ENCODE measurements around the gene SLC10A3. TPM values are rescaled to one million over a fixed set of nuclear protein-coding genes. Genes with fewer than 3 reads are reported as not detected.

The SLC10A3 gene
- total and polyA plus RNA-seq, 2 of the 13 experiments (the other 11 are each of a cell fraction or from before 2014, with no cell fraction given): 10.1 to 11.5 TPM

- TF ChIP-seq ZHX2 (IDR thresholded peaks at IDR 0.05; ENCODE audit: low read depth): no peak
- no peak for TF ChIP-seq ZHX2 (CRISPR knock-in tag; IDR thresholded peaks at IDR 0.05; ENCODE audit: borderline replicate concordance)
- TF ChIP-seq ZNF781 (CRISPR knock-in tag; IDR thresholded peaks at IDR 0.05; ENCODE audit: borderline replicate concordance, not compliant biosample characterization): no peak
- TF ChIP-seq ZFP37 (CRISPR knock-in tag; IDR thresholded peaks at IDR 0.05; ENCODE audit: borderline replicate concordance): no peak
- peak; percentile 9; the same call in 1 of the 2 replicates for TF ChIP-seq SRF (IDR thresholded peaks at IDR 0.05; ENCODE audit: low read depth, low read length)
- TF ChIP-seq SALL2 (CRISPR knock-in tag; IDR thresholded peaks at IDR 0.05): no peak
- peak; percentile 92 for TF ChIP-seq ZFX (CRISPR knock-in tag; IDR thresholded peaks at IDR 0.05; ENCODE audit: low read depth)
- no peak for TF ChIP-seq ZNF530 (CRISPR knock-in tag; IDR thresholded peaks at IDR 0.05; ENCODE audit: low read depth)
- peak; percentile 68; the same call in 1 of the 2 replicates for TF ChIP-seq DRAP1 (CRISPR knock-in tag; IDR thresholded peaks at IDR 0.05)
- TF ChIP-seq ZFP91 (CRISPR knock-in tag; IDR thresholded peaks at IDR 0.05; ENCODE audit: borderline replicate concordance): 0 out of 2 replicates have a peak, but pooled peaks have one; percentile 23
- TF ChIP-seq BCL3 (CRISPR knock-in tag; IDR thresholded peaks at IDR 0.05): no peak
- no peak for TF ChIP-seq SRSF9 (IDR thresholded peaks at IDR 0.05; ENCODE audit: borderline replicate concordance, insufficient read depth, low read depth, low read length, poor library complexity, severe bottlenecking)
- no peak for TF ChIP-seq TFDP2 (CRISPR knock-in tag; IDR thresholded peaks at IDR 0.05)
- no peak for TF ChIP-seq FOSL1 (CRISPR knock-in tag; IDR thresholded peaks at IDR 0.05; ENCODE audit: borderline replicate concordance)
- no peak for TF ChIP-seq E2F2 (CRISPR knock-in tag; IDR thresholded peaks at IDR 0.05; ENCODE audit: borderline replicate concordance)
- no peak for TF ChIP-seq ZNF567 (CRISPR knock-in tag; IDR thresholded peaks at IDR 0.05; ENCODE audit: borderline replicate concordance)
These were observed 25.7 kb upstream of the SLC10A3 start, which contains the start of gene FAM3A (continued) for GRCh38 chrX:154515966-154516655.

Data from HepG2 (cell line).